ENCODE results near the gene TKT.

TKT gene

GRCh38 chr3:53223541-53223966 lies 32.3 kb downstream of the TKT start:
- no peak for DNase-seq

GRCh38 chr3:53223025-53223424 lies 32.8 kb downstream of the TKT start:
- no peak for DNase-seq

DNA sequence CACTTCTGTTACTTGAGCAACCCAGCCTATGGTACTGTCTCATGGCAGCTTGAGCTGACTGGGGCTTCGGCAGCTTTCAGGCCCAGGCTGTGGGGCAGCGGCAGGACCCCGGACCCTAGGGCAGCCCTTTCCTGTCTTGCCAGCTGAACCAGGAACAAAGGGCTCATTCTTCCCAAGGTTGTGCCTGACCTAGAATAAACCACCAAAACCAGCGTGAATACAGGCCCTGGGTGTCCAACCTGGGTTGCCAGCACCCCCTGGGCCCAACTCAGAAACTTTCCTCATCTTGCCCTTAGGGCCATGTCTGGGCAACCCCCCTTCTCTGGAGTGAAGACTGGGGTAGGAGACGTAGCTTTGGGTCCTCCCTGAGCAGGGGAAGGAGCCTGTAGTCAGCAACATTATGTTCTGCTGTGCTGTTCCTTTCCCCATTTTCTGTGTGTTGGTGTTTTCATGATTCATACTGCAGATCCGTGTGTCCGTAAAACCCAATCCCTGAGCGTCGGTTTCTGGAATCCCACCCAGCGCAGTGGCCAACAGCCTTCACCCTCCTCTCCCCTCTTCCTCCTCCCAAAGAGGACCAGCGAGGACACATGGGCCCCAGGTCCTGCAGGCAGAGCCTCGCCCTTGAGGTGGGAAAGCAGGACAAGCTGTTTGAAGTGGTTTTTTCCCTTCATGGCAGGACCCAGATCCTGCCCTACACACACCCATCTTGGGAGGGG lies 33.5 kb downstream of the TKT start:
- DNase-seq = no peak

- DNase-seq = no peak
Observed at GRCh38 chr3:53221827-53222182, 34.0 kb downstream of the TKT start.

- DNase-seq = no peak
Observed at GRCh38 chr3:53221345-53221744, 34.5 kb downstream of the TKT start.

- DNase-seq = peak; percentile 29 to 58 (median 58)
Observed at GRCh38 chr3:53219895-53220483, 35.8 kb downstream of the TKT start.

DNA sequence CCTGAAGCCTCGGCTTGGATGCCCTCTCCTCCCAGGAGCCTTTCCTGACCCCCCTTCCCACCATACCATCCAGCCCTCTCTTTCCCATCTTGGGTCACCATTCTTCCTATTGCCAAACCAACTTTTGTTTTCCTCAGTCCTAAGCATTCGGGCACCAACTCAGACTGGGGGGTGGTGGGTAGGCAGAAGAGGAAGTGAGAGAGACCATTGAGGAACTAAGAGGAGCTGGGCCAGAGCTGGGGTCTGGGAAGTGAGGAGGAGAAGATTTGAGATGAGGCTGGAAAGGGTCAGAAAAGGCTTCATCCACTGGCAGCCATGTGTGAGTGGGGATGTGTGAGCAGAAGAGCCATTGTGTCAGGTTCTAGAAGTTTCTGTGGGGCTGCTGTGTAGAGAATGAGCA lies 37.7 kb downstream of the TKT start:
- DNase-seq = no peak

GRCh38 chr3:53217175-53217574 lies 38.6 kb downstream of the TKT start:
- no peak for DNase-seq

DNA sequence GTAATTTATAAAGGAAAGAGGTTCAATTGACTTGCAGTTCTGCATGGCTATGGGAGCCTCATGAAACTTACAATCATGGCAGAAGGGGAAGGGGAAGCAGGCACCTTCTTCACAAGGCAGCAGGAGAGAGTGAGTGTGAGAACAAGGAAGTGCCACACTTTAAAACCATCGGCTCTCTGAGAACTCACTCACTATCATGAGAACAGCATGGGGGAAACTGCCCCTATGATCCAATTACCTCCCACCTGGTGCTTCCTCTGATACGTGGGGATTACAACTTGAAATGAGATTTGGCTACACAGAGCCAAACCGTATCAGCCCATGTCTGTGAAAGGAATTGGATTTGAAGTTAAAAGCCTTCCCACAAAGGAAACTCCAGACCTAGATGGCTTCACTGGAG lies 39.1 kb downstream of the TKT start:
- DNase-seq = no peak

DNA sequence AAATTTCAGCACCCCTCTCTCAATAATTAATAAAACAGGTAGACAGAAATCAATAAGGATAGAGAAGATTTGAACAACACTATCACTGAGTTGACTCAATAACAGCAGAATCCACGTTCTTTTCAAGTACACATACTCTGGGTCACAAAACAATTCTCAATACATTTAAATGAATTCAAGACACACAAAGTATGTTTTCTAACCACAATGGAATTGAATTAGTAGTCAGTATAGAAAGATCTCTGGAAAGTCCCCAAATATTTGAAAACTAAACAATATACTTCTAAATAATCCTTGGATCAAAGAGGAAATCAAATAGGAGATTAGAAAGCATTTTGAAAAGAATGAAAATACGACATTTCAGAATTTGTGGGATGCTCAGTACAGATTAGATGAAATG lies 40.0 kb downstream of the TKT start:
- no peak for DNase-seq

DNA sequence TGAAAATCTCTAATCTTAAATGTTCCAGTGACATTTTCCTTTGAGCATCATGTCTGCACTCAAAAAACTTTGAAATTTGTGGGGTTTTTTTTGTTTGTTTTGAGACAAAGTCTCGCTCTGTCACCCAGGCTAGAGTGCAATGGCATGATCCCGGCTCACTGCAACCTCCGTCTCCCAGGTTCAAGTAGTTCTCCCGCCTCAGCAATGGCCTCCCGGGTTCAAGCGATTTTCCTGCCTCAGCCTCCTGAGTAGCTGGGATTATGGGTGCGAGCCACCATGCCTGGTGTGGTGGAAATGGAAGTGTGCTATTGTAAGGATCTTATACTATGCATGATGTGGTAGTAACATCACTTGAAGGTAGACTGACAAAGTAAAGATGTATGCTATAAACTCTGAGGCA lies 42.5 kb downstream of the TKT start:
- DNase-seq = no peak

GRCh38 chr3:53211706-53212702 lies 43.8 kb downstream of the TKT start:
- DNase-seq = no peak

DNA sequence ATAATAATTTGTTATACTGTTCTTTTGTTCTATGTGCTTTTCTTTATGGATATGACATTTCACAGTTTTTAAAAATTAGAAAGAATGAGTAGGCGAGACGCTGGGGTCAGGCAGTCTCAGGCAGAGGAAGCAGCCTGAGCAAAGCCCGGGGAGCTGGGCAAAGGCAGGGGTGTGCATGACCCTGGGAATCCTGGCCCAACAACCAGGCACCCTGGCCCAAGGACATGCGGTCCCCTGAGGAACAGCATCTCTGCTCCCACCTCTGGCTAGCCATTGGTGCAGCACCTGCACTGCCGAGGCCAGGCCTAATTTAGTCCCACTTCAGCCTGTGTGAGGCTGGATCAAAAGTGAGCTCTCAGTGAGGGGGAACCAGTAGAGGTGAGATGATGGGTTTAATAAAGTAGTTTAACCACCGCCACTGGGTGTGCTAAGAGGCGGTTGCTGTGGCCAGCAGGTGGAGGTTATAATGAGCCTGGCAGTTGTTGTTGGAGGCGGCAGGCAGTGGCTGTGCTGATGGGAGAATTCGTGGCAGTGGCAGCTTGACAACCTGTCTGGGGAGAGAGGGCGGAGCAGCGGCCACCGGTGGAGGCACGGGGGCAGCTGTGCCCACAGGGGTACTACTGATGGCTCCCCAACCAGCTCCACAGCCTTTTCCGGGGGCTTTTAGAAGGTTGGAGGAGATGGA lies 53.3 kb downstream of the TKT start:
- peak; percentile 42 to 88 (median 71) for DNase-seq

- DNase-seq = no peak
Observed at GRCh38 chr3:53200501-53201498, 55.0 kb downstream of the TKT start.

GRCh38 chr3:53199834-53200233 lies 56.0 kb downstream of the TKT start:
- DNase-seq = no peak

DNA sequence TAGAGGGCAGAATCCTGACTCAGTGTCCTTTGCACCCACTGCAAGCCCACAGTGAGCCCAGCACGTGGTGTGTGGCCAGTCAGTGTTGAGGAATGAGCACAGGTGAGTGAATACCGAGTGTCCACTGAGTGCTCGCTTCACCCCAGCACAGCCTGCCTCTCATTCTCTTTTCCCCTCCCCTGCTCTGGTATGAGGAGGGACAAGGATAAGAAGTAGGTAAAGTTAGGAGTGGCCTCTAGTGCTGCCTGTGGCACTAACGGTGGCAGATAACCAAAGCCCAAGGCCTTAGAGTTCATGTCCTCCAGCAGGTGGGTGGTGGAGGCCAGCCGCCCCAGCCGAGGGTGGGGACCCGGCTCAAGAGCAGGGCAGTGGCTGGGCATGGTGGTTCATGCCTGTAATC lies 56.8 kb downstream of the TKT start:
- no peak for DNase-seq

GRCh38 chr3:53198256-53198977 lies 57.4 kb downstream of the TKT start:
- no peak for DNase-seq

GRCh38 chr3:53196575-53197407 lies 59.0 kb downstream of the TKT start:
- DNase-seq = no peak

DNA sequence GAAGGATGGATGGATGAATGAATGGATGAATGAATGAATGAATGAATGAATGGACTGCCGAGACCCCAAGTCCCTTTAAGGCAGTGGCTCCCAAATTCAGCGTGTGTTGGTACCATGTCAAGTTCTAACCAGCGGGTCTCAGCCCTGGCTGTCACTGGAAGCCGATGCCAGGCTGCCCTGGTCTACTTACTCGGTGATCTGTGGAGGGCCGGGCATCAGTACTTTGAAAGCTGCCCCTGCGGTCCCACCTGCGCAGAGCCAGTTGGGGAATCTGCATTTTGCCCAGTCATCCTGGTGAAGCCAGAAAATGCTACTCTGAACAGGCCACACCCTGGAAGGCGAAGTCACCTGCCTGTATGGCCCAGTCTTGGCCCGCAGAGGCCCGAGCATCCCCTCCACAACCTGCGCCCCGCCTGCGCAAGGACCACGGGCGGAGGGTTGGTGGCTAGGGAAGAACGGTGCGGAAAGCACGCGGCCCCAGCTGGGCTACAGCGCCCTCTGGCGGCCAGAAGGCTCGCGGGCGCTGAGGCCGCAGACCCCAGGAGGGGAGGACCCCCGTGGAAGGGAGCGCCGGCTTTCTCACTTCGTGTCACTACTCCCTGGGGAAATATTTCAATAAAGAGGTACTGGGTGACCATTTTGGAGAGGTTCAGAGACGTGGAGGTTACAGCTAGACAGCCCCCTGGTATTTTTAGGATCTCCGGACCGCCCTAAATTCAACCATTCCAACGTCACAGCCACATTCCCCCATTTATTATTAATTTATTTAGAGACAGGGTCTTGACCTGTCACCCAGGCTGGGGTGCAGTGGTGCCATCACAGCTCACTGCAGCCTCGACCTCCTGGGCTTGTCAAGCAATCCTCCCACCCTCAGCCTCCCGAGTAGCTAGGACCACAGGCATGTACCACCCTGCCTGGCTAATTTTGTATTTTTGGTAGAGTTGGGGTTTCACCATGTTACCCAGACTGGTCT lies 59.9 kb downstream of the TKT start:
- peak in 2 of 3 experiments; percentile 8 for DNase-seq
